B cell (primary cell): ENCODE results near the gene PCSK6.

Experiments
- EZH2 ChIP-seq: IDR thresholded peaks from 2 replicates; pipeline ENCODE4 v1.6.1; 2012; ENCODE audit warnings: borderline replicate concordance, low read depth, mild to moderate bottlenecking, moderate library complexity, low read length; ENCODE audit not compliant: insufficient read depth, poor library complexity, severe bottlenecking
- TF ChIP-seq, protein P1 (sequence below): fragments of 200-600 bp; IDR thresholded peaks from one replicate; pipeline ENCODE4 v1.8.0; 2022; ENCODE audit warnings: antibody characterized with exemption, mild to moderate bottlenecking

GRCh38 chr15:101357333-101357732 is 132.2 kb downstream of the PCSK6 start:
- TF ChIP-seq, protein P1, sequence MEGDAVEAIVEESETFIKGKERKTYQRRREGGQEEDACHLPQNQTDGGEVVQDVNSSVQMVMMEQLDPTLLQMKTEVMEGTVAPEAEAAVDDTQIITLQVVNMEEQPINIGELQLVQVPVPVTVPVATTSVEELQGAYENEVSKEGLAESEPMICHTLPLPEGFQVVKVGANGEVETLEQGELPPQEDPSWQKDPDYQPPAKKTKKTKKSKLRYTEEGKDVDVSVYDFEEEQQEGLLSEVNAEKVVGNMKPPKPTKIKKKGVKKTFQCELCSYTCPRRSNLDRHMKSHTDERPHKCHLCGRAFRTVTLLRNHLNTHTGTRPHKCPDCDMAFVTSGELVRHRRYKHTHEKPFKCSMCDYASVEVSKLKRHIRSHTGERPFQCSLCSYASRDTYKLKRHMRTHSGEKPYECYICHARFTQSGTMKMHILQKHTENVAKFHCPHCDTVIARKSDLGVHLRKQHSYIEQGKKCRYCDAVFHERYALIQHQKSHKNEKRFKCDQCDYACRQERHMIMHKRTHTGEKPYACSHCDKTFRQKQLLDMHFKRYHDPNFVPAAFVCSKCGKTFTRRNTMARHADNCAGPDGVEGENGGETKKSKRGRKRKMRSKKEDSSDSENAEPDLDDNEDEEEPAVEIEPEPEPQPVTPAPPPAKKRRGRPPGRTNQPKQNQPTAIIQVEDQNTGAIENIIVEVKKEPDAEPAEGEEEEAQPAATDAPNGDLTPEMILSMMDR: no peak
- TF ChIP-seq EZH2: no peak
